ENCODE data around the gene SMG9.

Gene SMG9

DNA sequence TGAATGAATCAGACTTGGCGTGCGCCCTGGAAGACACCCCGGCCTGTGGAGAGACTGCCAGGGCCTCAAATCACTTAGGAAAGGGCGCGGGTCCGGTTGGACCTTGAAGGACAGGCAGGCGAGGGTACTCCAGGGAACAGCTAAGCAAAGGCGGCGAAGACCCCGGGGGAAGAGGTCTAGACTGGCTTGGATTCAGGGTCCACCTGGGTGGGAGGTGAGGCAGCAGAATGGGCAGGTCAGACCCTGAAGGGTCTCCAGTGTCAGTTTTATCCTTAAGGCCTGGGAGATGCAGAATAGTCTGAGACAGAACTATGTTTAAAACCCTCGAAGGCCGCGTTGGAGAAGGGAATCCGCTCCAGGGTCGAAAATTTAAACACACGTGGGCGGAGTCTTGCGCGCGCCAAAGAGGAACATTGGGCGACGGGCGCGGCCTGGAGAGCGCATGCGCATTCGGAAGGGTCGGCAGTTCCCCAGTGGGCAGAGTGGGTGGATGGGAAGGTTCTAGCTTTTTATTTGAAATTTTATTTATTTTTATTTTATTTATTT, 567 bp upstream of the SMG9 start:
- peak; percentile 59 for DNase-seq (ENCODE audit: low read depth)

DNA sequence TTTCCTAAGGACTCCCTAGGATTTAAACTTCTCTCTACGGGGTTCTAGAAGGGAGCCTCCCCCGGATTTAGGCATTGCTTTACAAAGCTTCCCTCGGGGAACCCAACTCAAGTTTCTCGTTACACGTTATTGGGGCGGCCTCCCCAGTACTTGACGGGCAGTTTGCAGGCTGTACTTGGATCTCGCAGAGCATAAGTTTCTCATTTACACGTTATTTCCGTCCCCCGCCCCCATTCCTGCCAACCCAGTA, 584 bp downstream of the SMG9 start:
- no peak for DNase-seq (ENCODE audit: low read depth)

DNA sequence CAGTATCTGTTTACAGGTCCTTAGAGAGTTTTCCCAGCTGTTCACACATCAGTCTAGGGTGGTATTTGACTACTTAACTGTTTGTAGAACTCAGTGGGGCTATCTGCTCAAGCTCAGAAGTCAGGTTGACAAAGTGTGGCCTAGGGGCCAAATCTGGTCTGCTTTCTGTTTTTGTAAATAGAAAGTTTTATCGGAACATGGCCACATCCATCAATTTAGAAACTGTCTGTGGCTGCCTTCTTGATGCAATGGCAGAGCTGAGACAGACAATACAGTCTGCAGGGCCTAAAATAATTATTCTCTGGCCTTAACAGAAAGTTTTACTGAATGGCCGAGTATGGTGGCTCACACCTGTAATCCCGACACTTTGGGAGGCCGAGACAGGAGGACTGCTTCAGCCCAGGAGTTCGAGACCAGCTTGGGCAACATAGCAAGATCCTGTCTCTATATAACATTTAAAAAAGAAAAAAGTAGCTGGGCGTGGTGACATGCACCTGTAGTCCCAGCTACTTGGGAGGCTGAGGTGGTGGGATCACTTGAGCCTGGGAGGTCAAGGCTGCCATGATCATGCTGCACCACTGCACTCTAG, 2.4 kb downstream of the SMG9 start:
- no peak for DNase-seq (ENCODE audit: low read depth)

DNA sequence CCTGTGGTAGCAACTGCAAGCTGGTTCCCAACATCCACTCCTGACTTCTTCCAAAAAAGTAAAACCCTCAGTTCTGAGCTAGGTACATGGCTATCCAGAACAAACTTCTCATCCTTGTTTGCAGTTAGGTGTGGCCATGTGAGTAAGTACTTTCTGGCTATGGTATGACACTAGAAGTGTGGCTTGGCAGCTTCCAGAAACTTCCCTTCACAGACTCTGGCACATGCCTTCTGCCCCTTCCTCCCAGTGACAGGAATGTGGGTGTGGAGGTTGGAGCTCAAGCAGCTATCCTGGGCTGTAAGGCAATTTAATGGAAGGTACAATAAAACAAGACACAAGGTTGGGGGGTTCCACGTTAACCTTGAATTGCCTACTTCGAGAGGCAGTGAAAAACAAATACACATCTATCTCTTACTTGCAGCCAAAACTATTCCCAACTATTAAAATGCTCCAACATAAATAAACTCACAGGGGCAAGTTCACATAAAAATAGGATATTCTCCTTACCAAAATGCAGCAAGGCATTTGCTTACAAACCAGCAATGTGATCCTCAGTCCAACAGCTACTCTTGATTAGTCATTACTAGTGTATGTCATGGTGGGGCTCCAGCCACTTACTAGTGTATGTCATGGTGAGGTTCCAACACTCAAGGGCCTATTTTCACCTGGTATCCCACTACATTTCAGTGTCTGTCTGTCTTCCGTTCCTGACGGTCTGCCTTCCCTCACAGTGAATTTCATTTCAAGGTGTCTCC, 3.1 kb downstream of the SMG9 start:
- no peak for DNase-seq (ENCODE audit: low read depth)

DNA sequence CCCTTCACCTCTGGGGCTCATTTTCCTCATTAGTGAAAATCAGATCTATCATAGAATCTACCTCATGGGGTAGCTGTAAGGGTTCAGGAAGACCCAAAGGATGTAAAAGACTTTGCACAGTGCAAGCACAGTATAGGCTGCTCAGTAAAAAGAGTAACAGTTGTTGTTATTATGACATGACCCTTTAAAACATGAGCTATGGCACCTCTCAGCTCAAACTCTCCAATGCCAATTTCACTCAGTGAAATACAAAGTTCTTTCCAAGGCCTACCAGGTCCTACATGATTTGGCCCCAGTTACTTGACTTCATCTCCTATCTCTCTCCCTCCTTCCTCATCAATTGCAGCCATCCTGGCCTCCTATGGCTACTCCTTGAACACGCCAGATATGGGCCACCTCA, 4.9 kb downstream of the SMG9 start:
- DNase-seq (ENCODE audit: low read depth), result no peak

DNA sequence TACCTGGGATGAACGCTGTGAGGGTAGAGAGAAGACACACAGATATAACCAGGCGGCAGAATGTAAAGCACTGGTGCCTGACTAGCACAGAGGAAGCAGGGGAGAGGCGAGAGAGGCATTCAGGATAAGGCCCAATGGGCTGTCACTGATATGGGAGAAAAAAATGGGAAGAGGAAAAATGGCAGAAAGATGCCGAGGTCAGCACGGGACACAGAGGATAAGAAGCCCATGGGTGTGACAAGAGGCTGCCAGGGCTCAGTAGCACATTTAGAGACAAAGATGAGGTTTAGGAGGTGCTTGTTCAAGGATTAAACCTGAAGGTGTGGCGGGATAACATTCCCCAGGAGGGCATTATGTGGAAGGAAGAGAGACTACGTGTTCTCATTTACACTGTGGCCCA, 5.6 kb downstream of the SMG9 start:
- no peak for DNase-seq (ENCODE audit: low read depth)

DNA sequence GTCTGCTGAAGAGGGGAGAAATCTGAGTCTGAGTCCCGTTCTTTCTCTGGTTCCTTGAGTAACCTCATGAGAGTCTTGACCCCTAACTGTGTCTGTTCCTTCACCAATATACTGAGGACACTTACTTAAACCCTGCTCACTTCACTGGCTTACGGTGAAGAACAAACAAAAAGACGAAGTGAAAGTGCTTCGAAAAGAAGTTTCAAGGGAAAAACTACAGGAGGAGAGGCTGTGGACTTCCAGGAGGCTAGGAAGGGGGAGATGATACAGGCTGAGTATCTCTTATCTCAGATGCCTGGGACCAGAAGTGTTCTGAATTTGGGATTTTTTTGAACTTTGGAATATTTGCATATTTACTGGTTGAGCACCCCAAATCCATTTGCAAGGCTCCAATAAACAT, 6.1 kb downstream of the SMG9 start:
- no peak for DNase-seq (ENCODE audit: low read depth)

DNA sequence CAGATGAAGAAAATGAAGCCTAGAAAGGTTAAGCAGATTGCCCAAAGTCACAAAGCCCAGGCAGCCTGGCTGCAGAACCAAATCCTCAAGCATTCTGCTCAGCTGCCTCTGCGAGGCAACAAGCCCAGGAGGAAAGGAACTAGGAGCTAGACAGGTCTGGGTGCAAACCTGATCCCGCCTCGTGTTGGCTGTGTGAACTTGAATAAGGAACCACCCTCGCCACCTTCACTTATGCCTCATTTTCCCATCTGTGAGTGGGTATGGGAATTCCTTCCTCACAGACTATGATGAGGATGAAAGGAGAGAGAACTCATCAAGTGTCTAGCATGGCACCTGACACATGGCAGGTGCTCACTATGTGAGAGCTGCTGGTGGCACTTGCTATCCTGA, 6.6 kb downstream of the SMG9 start:
- DNase-seq (ENCODE audit: low read depth), result no peak

DNA sequence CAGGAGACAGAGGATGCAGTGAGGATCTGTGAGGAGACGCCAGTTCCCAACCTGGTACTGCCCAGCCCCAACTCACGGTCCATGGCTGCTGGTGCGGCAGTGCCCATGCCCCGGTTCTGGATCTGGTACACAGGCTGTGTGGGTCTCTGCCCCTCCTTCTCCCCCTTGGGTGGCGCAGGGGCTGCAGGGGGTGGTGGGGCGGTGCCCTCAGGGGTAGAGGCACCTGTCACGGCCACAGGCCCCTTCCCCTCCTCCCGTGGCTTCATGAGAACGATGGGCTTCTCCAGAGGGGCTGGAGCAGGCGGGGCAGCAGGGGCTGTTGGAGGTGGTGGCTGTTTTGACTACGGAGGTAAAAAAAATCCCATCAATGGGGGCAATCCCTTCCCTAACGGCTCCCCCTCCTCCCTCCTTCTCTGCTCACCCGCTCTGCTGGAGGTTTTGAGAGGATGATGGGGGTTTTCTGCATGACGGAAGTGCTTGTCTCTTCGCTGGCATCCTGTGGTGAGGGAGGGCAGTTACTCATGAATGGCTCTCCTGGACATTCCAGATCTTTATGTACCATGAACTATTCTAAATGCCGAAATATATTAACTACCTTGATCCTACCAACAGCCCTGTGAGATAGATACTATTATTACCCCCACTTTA, 7.1 kb downstream of the SMG9 start:
- DNase-seq (ENCODE audit: low read depth), result no peak

DNA sequence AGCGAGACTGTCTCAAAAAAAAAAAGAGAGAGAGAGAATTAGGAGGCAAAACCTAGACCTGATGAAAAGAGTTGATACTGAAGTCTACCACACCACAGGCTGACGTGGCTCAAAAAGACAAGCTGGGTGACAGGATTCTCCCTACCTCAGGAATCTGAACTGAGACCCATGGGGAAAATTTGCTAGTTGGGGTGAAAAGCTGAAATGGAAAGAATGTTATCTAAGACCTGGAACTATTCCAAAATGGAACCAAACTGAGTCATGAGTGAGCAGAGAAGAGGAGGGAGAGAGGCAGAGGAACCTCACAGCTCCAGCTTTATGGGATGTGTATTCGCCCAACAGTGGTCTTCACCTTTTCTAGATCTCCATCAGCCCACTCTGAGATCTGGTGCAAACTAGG, 11.7 kb downstream of the SMG9 start:
- DNase-seq (ENCODE audit: low read depth), result no peak

DNA sequence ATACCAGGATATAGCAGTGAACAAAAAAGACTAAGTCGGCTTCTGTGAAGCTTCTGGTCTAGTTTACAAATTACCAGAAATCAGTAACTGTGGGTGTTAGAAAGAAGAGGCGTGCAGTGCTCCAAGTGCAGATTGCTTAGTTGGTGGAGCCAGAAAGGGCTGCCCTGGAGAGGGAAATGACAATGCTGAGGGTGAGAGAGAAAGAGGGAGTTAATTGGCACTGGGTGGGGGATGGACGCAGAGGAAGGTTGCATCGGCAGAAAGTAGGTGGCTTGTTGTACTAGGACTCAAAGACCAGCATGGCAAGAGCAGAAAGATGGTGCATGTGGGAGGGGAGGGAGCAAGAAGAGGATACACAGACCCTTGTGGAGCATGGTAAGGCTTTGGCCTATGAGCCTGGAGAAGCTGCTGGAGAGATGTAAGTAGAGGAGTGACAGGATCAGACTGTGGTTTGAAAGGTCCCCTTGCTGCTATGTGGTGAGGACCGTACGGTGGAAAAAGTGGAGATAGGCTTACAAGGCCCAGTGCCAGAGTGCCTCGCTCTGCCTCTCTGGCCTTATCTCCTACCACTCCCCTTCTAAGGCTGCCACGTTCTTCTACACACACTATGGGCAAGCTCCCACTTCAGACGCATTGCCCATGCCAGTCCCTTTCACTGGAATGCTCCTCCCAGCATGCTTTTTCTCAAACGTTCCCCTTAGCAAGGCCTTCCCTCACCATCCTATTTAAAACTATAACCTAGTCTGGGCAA, 13.5 kb downstream of the SMG9 start:
- no peak for DNase-seq (ENCODE audit: low read depth)

DNA sequence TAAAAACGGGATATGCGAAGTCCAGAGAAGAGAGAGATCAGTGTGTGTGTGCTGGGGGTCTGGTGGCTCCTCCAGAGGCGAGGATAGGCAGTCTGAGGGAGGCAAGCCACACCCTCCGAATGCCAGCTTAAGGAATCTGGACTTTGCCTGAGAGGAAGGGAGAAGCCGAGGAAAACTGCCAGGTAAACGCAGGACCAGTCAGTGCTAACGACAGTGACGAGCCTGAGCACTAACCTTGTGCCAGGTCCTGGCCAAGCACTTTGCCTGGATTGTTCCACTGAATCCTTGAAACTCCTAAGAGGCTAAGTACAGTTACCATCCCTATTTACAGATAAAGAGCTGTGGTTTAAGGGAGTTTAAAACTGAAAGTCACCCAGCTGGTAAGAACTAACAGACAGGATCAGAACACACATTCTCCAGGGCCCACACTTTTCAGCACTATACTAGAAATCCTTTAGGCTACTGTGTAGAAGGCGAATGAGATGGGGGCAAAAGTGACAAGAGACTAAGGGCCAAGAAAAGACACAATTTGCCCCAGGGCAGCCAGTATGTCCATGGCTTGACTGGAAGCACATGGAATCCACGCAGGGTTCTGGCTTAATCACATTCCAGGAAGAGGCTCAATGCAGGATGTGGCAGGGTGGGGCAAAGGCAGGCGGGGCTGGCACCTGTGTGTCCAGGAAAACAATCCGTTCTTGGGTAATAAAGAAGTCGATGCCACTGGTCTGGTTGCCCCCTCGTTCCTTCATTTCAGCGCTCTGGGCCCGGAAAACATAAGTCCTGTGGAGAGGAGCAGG, 15.1 kb downstream of the SMG9 start:
- no peak for DNase-seq (ENCODE audit: low read depth)

DNA sequence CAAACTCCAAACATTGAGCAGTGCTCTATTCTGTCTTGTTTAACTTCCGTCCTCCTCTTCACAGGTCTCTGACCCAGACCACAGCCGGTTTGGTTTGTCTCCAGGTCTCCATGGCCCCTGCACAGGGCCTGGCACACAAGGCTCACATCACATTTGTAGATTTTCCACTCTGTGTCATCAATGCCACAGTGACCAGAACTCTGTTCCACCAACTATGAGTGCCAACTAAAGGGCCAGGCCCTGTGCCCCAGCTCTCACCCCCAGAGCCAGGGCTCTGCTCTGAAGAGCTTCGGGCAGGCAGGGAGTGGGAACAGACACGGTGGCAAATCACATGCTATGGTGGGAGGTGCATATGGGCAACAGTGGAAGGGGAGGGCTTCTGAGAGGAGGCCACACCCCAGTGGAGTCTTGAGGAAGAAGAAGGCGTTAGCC, 16.0 kb downstream of the SMG9 start:
- no peak for DNase-seq (ENCODE audit: low read depth)

DNA sequence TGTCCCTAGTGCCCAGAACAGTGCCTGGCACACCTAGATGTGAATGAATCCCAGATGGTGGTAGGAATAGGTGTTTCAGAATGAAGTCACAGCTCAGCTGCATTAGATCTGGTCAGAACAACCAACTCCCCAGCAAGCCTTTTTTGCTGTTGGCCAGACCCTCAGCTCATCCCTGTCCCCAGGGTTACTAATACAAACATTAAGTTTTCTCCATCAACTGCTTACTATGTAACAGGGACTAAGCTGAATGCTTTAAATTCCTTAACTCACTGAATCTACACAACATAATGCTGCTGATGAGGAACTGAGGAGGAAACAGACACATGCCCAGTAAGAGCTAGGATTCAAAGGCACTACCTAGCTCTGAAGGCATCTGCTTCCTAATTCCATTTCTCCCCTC, 18.8 kb downstream of the SMG9 start:
- no peak for DNase-seq (ENCODE audit: low read depth)

DNA sequence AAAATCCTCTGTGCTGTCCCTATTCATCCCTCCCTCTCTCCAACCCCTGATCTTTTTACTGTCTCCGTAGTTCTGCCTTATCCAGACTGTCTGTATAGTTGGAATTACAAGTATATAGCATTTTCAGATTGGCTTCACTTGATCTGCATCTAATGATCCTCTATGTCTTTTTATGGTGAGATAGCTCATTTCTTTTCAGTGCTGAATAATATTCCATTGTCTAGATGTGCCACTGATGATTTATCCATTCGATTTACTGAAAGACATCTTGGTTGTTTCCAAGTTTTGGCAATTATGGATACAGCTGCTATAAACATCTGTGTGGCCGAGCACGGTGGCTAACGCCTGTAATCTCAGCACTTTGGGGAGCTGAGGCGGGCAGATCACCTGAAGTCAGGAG, 19.7 kb downstream of the SMG9 start:
- no peak for DNase-seq (ENCODE audit: low read depth)

DNA sequence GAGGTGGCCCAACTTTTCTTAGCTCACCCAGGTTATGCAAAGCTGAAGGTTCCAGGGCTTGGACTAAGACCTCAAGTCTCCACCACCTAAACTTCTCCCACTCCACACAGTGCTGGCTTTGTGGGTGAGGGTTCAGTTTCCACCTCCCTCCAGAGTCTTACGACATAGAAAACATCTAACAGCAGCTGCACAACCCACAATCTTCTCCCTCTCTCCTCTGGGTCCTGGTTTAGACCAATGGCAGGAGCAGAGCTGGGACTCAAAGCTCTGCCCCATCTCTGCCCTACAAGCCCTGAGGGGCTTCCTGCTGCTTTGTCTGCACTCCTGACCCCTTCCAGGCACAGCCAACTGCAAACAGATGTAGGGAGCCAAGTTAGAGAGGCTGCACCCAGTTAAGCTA, 22.9 kb downstream of the SMG9 start:
- DNase-seq (ENCODE audit: low read depth), result no peak

DNA sequence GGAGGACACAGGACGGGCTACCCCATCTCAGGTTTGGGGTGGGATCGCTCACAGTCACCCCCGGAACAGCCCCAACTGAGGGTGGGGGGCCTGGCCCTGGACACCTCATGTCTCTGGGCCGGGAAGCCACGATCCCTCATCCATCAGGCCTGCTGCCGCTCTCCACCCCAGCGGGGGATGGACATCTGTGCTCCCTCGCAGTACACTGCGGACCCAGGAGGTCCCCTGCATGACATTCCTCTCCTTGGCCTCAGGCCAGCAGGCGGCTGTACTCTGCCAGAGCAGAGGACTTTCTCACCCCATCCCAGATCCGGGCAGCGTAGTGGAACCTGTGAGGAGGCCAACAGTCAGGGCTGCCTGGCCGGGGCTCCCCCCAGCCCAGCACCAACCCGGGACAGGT, 23.4 kb downstream of the SMG9 start:
- DNase-seq (ENCODE audit: low read depth), result no peak

DNA sequence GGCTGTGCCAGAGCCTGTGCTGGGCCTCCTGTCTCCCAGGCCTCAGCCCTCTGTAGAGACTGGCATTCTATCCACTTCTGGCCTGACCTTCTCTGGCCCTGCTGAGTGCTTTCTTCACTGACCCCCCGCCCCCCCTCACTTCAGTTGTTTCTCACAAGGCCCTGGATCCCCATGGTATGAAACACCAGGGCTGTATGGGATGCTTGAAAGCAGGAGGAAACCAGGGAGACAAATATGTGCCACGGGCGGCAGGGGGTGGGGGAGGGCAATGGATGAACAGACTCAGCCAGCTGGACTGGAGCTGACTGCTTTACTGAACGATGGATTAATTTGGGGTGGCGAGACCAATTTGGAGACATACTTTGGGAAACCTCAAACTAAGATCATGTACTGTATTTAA, 24.8 kb downstream of the SMG9 start:
- DNase-seq (ENCODE audit: low read depth), result no peak

DNA sequence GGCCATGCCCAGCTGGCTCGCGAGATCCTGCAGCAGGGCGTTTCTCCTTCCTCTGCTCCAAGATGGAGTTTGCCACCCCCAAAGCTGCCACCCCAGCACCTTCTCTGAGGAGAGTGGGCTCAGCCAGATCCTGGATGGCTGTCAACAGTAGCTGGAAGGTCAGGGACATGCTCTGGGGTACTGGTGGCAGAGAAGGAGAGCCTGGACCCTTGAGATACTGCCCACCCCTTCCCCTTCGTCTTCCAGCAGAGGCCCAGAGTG, 27.2 kb downstream of the SMG9 start:
- DNase-seq (ENCODE audit: low read depth), result no peak

DNA sequence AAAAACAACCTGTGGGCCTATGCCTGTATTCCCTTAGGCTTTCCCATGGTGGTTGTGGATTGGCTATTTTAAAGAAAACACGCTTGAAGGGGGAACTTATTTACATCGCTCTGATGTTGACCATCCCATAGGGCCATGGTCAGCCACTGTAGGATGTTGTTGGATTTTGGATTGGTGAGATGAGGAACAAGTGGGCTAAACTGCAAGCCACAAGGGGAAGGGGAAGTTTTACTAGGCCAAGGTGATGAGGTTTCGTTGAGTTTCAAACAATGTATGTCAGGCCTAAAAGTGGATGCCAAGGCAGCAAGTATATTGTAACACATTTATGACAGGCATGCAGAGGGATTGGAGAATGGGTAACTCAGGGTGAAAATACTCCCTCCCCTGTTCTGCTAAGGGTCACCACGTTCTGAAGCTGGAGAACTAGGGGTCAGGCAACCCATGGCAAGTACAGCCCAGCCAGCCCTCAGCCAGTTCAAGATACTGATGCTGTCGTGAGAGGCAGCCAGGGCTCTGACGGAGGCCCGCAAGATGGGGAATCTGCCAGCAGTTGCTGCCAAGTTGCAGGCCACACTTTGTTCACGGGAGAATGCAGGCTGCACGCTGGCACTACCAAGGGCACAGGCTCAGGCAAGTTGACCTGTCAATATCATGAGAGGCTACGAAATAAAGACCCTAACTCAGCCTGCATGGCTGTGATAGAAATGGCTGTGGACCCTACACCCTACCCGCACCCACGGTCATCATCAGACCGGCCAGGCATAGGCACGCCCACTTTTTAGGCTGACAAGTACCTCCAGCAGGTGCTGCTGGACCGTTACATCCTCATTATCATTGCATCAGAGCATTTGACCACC, 27.8 kb downstream of the SMG9 start:
- DNase-seq (ENCODE audit: low read depth), result no peak

DNA sequence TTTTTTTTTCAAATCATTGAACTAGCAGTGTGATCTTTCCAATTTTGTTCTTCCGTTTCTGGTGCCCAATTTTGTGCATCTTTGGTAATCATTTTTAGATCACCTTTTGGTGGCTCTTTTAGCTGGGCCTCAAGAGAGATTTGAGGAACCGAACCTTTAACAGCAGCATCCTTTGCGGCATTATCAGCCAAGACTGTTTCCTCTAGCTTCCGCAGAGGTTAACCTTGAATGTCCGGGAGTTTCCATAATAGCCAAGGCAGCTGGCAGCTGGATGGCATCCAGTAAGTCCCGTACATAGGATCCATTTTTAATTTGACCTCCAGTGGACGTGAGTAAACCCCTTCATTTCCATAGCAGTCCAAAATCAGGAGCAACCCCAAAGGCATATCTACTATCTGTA, 29.3 kb downstream of the SMG9 start:
- DNase-seq (ENCODE audit: low read depth), result no peak

DNA sequence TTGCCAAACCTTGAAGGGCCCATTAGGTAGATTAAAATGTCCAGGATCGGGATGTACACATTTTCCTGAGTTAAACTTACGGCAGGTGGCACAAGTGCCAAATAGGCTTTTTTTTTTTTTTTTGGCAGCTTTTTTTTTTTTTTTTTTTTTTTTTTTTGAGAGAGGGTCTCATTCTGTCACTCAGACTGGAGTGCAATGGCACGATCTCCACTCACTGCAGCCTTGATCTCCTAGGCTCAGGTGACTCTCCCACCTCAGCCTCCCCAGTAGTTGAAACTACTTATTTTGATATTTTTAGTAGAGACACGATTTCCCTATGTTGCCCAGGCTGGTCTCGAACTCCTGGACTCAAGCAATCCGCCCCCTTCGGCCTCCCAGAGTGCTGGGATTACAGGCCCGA, 29.9 kb downstream of the SMG9 start:
- no peak for DNase-seq (ENCODE audit: low read depth)

Data from stimulated activated CD8-positive, alpha-beta memory T cell treated with anti-CD3 and anti-CD28 coated beads, Interleukin-15, amount 100 ng/mL, for 1 hour (primary cell).